GM12892 (cell line): Measurements from ENCODE around the gene ANKRD44.

ENCODE experiments used
- POLR2A ChIP-seq: IDR thresholded peaks from 2 replicates; pipeline ENCODE4 v1.6.1; 2011; ENCODE audit warnings: low read depth, low read length, control low read depth
- TAF1 ChIP-seq: IDR thresholded peaks from 2 replicates; pipeline ENCODE4 v1.6.1; 2011; ENCODE audit warnings: low read depth, mild to moderate bottlenecking, control low read depth, low read length, borderline replicate concordance

- TF ChIP-seq POLR2A: no peak
- no peak for TF ChIP-seq TAF1
Measured at GRCh38 chr2:197001921-197002320, 308.7 kb downstream of the ANKRD44 start.
